Peyer's patch (tissue), 4 donors: ENCODE measurements around the gene LENG9. TPM values are rescaled to one million over a fixed set of nuclear protein-coding genes. Genes with fewer than 3 reads are reported as not detected.
"Not testable (repeated sequence)": the region's sequence is repeated elsewhere in the genome, so short reads cannot be mapped to it uniquely, and the experiment has no call there.

Experiments used
- DNase-seq, 3 donors: peaks; one replicate each; pipeline ENCODE4 v3.0.0-alpha.2; 2017 to 2019
- H3K27ac ChIP-seq, 4 donors: fragments of 200-600 bp; sonication (generic); one replicate each; pipeline ENCODE4 v1.5.1; 2016 to 2019
- H3K27me3 ChIP-seq, 2 donors: fragments of 200-600 bp; sonication (generic); one replicate each; pipeline ENCODE4 v1.5.1; 2019
- H3K36me3 ChIP-seq, 3 donors: fragments of 200-600 bp; sonication (generic); one replicate each; pipeline ENCODE4 v1.5.1; 2016 to 2019
- H3K4me1 ChIP-seq, 4 donors: fragments of 200-600 bp; sonication (generic); one replicate each; pipeline ENCODE4 v1.5.1; 2016 to 2019
- H3K4me3 ChIP-seq, 4 donors: fragments of 200-600 bp; sonication (generic); 1 replicate in 3 of 4; 2 replicates in 1 of 4; pipeline ENCODE4 v1.5.1; 2016 to 2019; ENCODE audit warnings: mild to moderate bottlenecking in 1 of 4
- H3K9me3 ChIP-seq, 4 donors: fragments of 200-600 bp; sonication (generic); one replicate each; pipeline ENCODE4 v1.5.1; 2016 to 2019; ENCODE audit warnings: mild to moderate bottlenecking in 1 of 4
- POLR2A ChIP-seq, 2 donors: fragments of 450-650 bp; IDR thresholded peaks; one replicate each; pipeline ENCODE4 v1.5.1; 2017; ENCODE audit warnings: antibody characterized with exemption in 2 of 2, mild to moderate bottlenecking in 2 of 2, moderate library complexity in 2 of 2
- total RNA-seq, 4 donors: library from RNA; depleted of rRNA; stranded (reverse); fragments of >200 nt; gene quantifications; one replicate each; pipeline ENCODE4 v1.1.0, GENCODE V29; 2016
- TF ChIP-seq, protein P1 (sequence below), 6 experiments: fragments of 450-650 bp in 4 of 6; fragments of 200-600 bp in 2 of 6; sonication (generic) in 1 of 6; IDR thresholded peaks; one replicate each; pipeline ENCODE4 v1.5.1; 2017 to 2019; ENCODE audit warnings: antibody characterized with exemption in 6 of 6, mild to moderate bottlenecking in 3 of 6, moderate library complexity in 1 of 6

LENG9 gene
- total RNA-seq, 4 donors from 2014 or later = 11.0 to 18.9 (median 15.8) TPM

GRCh38 chr19:54448040-54448773 lies 15.4 kb downstream of the LENG9 start:
- H3K4me1 ChIP-seq = peaks cover 13 to 61% (median 18%) of the 10 kb centered on the region in 4 donors
- H3K27me3 ChIP-seq = no peaks in the 10 kb centered on the region
- peak overlapping the region; percentile 94 to 98 (median 96) for H3K27ac ChIP-seq
- TF ChIP-seq, protein P1, sequence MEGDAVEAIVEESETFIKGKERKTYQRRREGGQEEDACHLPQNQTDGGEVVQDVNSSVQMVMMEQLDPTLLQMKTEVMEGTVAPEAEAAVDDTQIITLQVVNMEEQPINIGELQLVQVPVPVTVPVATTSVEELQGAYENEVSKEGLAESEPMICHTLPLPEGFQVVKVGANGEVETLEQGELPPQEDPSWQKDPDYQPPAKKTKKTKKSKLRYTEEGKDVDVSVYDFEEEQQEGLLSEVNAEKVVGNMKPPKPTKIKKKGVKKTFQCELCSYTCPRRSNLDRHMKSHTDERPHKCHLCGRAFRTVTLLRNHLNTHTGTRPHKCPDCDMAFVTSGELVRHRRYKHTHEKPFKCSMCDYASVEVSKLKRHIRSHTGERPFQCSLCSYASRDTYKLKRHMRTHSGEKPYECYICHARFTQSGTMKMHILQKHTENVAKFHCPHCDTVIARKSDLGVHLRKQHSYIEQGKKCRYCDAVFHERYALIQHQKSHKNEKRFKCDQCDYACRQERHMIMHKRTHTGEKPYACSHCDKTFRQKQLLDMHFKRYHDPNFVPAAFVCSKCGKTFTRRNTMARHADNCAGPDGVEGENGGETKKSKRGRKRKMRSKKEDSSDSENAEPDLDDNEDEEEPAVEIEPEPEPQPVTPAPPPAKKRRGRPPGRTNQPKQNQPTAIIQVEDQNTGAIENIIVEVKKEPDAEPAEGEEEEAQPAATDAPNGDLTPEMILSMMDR (IDR thresholded peaks at IDR 0.05) = no peak
- no peak for TF ChIP-seq POLR2A (IDR thresholded peaks at IDR 0.05)
- peak overlapping the region; percentile 69 to 85 (median 85) for H3K4me3 ChIP-seq
- DNase-seq = peak; percentile 47 to 77 (median 75)
- H3K9me3 ChIP-seq = no peaks in the 10 kb centered on the region
- H3K36me3 ChIP-seq = peaks cover 0 to 39% (median 0%) of the 10 kb centered on the region in 3 donors

DNA sequence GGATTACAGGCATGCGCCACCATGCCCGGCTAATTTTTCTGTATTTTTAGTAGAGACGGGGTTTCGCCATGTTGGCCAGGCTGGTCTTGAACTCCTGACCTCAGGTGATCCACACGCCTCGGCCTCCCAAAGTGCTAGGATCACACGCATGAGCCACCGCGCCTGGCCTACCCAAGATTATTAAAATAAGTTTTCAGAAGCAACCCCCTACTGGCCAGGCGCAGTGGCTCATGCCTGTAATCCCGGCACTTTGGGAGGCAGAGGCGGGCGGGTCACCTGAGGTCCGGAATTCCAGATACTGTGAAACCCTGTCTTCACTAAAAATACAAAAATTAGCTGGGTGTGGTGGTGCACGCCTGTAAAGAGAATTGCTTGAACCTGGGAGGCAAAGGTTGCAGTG lies 17.2 kb downstream of the LENG9 start:
- Histone ChIP-seq H3K4me1 (peaks cover 13 to 50% (median 17%) of the 10 kb centered on the region in 4 donors), H3K36me3 (peaks cover 0 to 31% (median 0%) of the 10 kb centered on the region in 3 donors), H3K27ac (peak overlapping the region in 1 of 4 donors; percentile 74)
- not testable (repeated sequence) for H3K4me3 ChIP-seq, H3K27me3 ChIP-seq, H3K9me3 ChIP-seq
- DNase-seq = peak in 1 of 3 donors; percentile 27

DNA sequence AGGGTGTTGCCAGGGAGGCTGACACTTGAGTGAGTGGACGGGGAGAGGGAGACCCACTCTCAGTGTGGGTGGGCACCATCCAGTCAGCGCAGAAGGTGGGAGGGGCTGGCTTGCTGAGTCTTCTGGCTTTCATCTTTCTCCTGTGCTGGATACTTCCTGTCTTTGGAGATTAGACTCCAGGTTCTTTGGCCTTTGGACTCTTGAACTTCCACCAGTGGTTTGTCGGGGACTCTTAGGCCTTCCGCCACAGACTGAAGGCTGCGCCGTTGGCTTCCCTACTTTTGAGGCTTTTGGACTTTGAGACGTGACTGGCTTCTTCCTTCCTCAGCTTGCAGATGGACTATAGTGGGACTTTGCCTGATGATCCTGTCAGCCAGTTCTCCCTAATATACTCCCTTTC lies 18.8 kb downstream of the LENG9 start:
- Histone ChIP-seq H3K4me1 (peaks cover 4 to 35% (median 7%) of the 10 kb centered on the region in 4 donors), H3K27ac (peak overlapping the region in 3 of 4 donors; percentile 51 to 78 (median 74)), H3K27me3 (no peaks in the 10 kb centered on the region), H3K4me3 (peak overlapping the region in 1 of 4 donors; percentile 2), H3K36me3 (peaks cover 0 to 25% (median 0%) of the 10 kb centered on the region in 3 donors), H3K9me3 (no peaks in the 10 kb centered on the region)
- peak in 1 of 2 donors; percentile 42 for TF ChIP-seq POLR2A (IDR thresholded peaks at IDR 0.05)
- TF ChIP-seq, protein P1 (IDR thresholded peaks at IDR 0.05) = no peak
- DNase-seq = peak in 2 of 3 donors; percentile 79 to 87

DNA sequence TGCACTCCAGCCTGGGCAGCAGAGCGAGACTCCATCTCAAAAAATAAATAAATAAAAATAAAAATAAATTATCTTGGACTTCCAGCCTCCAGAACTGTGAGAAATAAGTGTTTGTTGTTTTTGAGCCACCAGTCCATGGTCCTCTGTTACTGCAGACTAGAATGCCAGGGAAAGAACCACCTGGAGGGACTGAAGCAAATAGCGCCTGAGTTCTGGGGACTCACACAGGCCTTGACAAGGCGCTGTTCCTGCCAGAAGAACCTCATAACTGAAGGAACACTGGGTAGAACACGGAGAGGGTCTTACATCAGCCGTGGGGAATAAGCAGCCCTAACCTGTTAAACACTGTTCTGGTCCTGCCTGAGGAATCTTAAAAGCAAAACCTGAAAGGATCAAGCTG lies 22.9 kb downstream of the LENG9 start:
- DNase-seq = no peak
- Histone ChIP-seq H3K9me3 (no peaks in the 10 kb centered on the region), H3K4me3 (no peak overlapping the region), H3K27me3 (no peaks in the 10 kb centered on the region), H3K27ac (no peak overlapping the region), H3K4me1 (peaks cover 0 to 12% (median 2%) of the 10 kb centered on the region in 4 donors), H3K36me3 (peaks cover 0 to 16% (median 0%) of the 10 kb centered on the region in 3 donors)
- no peak for TF ChIP-seq POLR2A (IDR thresholded peaks at IDR 0.05)
- TF ChIP-seq, protein P1 (IDR thresholded peaks at IDR 0.05) = no peak

DNA sequence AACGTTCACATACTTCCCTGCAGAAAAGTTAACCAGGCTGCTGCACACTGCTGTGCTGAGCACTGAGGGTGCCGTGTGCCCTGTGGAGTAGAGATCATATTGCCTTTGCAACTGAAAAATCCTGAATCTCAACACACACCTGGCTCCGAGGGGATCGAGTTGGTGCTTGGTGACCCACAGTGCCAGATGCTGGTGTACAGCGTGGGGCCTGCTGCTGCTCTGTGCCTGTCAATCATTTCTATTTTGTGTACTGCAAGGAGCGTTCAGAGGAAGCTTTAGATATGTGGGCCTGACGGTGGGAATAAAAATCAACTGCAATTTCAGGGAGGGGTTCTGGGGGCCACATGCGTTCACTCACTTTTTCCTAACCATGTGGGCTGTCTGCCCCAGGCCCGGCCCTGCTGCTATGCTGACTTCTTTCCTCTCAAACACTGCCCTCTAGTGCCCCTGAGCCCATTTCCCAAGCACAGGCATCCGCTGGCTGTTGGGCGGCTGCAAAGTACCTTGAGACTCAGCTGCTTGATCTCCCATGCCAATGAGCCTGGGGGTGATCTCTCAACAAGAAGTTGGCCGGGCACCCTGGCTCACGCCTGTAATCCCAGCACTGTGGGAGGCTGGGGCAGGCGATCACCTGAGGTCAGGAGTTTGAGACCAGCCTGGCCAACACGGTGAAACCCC lies 24.3 kb downstream of the LENG9 start:
- DNase-seq = peak in 1 of 3 donors; percentile 76
- H3K36me3 ChIP-seq = peaks cover 0 to 10% (median 0%) of the 10 kb centered on the region in 3 donors
- H3K4me1 ChIP-seq = peaks cover 0 to 12% (median 0%) of the 10 kb centered on the region in 4 donors
- no peak overlapping the region for H3K27ac ChIP-seq
- TF ChIP-seq, protein P1 (IDR thresholded peaks at IDR 0.05) = peak in 3 of 6 experiments; percentile 26 to 51 (median 35)
- TF ChIP-seq POLR2A (IDR thresholded peaks at IDR 0.05) = no peak
- H3K4me3 ChIP-seq = no peak overlapping the region
- H3K9me3 ChIP-seq = no peaks in the 10 kb centered on the region
- H3K27me3 ChIP-seq = no peaks in the 10 kb centered on the region
